Measurements from ENCODE around the gene ARHGAP25. TPM values are rescaled to one million over a fixed set of nuclear protein-coding genes. Genes with fewer than 3 reads are reported as not detected.

The ARHGAP25 gene
- total RNA-seq, 4 donors from 2014 or later = 4.9 to 82.5 (median 8.7) TPM

DNA sequence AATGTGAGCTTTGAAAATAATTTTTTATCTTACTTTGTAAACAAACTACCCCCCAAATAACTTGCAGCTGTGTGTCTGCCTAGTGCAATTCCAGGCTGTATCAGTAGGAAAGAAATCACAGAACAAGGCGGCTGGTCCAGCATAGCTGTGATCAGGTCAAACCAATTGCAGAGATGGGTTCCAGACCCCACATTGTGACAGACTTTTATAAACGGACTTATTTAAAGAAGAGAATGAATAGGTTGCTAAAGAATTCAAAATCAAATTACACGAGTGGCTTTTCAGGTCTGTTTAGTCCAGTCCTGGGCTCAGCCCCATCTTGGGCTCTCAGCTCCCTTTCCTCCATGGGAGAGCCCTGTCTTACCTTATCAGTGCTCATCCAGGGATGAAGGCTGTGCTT lies 125.5 kb downstream of the ARHGAP25 start:
- no peak overlapping the region for H3K27ac ChIP-seq
- no peak for DNase-seq
- H3K4me1 ChIP-seq = no peaks in the 10 kb centered on the region
- no peak overlapping the region for H3K4me3 ChIP-seq
- TF ChIP-seq CTCF (IDR thresholded peaks at IDR 0.05) = no peak
- TF ChIP-seq POLR2A (IDR thresholded peaks at IDR 0.05) = no peak
- H3K9me3 ChIP-seq = no peaks in the 10 kb centered on the region
- no peaks in the 10 kb centered on the region for H3K36me3 ChIP-seq
- H3K27me3 ChIP-seq = no peaks in the 10 kb centered on the region

GRCh38 chr2:68861330-68861729 lies 126.7 kb downstream of the ARHGAP25 start:
- Histone ChIP-seq H3K27ac (no peak overlapping the region), H3K36me3 (no peaks in the 10 kb centered on the region), H3K4me3 (no peak overlapping the region), H3K27me3 (no peaks in the 10 kb centered on the region), H3K4me1 (no peaks in the 10 kb centered on the region), H3K9me3 (no peaks in the 10 kb centered on the region)
- no peak for DNase-seq
- TF ChIP-seq POLR2A (IDR thresholded peaks at IDR 0.05) (no peak), CTCF (IDR thresholded peaks at IDR 0.05) (no peak)

GRCh38 chr2:68862889-68863288 lies 128.3 kb downstream of the ARHGAP25 start:
- no peaks in the 10 kb centered on the region for H3K9me3 ChIP-seq
- TF ChIP-seq CTCF (IDR thresholded peaks at IDR 0.05) = no peak
- no peak for TF ChIP-seq POLR2A (IDR thresholded peaks at IDR 0.05)
- H3K36me3 ChIP-seq = no peaks in the 10 kb centered on the region
- DNase-seq = no peak
- no peak overlapping the region for H3K4me3 ChIP-seq
- H3K27me3 ChIP-seq = no peaks in the 10 kb centered on the region
- no peak overlapping the region for H3K27ac ChIP-seq
- H3K4me1 ChIP-seq = no peaks in the 10 kb centered on the region

GRCh38 chr2:68863996-68864395 lies 129.4 kb downstream of the ARHGAP25 start:
- Histone ChIP-seq H3K27me3 (no peaks in the 10 kb centered on the region), H3K9me3 (no peaks in the 10 kb centered on the region), H3K4me1 (no peaks in the 10 kb centered on the region), H3K36me3 (no peaks in the 10 kb centered on the region), H3K27ac (no peak overlapping the region), H3K4me3 (no peak overlapping the region)
- TF ChIP-seq POLR2A (IDR thresholded peaks at IDR 0.05) (no peak), CTCF (IDR thresholded peaks at IDR 0.05) (no peak)
- no peak for DNase-seq

- H3K36me3 ChIP-seq = no peaks in the 10 kb centered on the region
- no peak overlapping the region for H3K27ac ChIP-seq
- DNase-seq = no peak
- H3K4me1 ChIP-seq = no peaks in the 10 kb centered on the region
- no peaks in the 10 kb centered on the region for H3K9me3 ChIP-seq
- H3K27me3 ChIP-seq = no peaks in the 10 kb centered on the region
- H3K4me3 ChIP-seq = no peak overlapping the region
- TF ChIP-seq CTCF (IDR thresholded peaks at IDR 0.05) (no peak), POLR2A (IDR thresholded peaks at IDR 0.05) (no peak)
Measured at GRCh38 chr2:68865108-68865507, 130.5 kb downstream of the ARHGAP25 start.

DNA sequence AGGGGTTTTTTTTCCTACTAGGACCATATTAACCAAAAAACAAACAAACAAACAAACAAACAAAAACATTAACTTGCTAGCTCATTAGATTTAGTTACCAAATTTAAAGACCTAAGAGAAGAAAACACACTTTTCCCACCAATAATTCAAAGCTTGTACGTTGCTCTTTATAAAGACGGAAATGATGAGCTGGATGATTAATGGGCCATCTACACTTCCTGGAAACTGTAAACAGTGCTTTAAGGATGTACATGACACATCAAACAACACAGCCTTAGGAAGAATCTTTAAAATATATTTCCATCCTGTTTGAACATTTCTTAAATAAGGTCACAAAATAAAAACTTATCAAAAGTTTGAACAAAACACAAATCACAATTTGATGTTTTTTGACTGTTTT lies 135.6 kb downstream of the ARHGAP25 start:
- Histone ChIP-seq H3K9me3 (no peaks in the 10 kb centered on the region), H3K36me3 (no peaks in the 10 kb centered on the region), H3K4me1 (no peaks in the 10 kb centered on the region), H3K4me3 (no peak overlapping the region), H3K27ac (no peak overlapping the region), H3K27me3 (no peaks in the 10 kb centered on the region)
- TF ChIP-seq POLR2A (IDR thresholded peaks at IDR 0.05) = no peak
- no peak for DNase-seq
